HG02588 (cell line): Measurements from ENCODE around the gene GPR27.

Experiments used
- ATAC-seq: cut with Tn5 transposase; IDR thresholded peaks from one replicate; pipeline ENCODE4 v1.9.1; 2021; ENCODE audit warnings: mild to moderate bottlenecking, moderate library complexity; ENCODE audit not compliant: unreplicated experiment

Gene GPR27

GRCh38 chr3:71728632-71729342 lies 24.9 kb upstream of the GPR27 start:
- no peak for ATAC-seq

GRCh38 chr3:71732637-71733036 lies 21.0 kb upstream of the GPR27 start:
- no peak for ATAC-seq

- no peak for ATAC-seq
These were observed 20.3 kb upstream of the GPR27 start for GRCh38 chr3:71733319-71733718.

- no peak for ATAC-seq
These were observed 18.8 kb upstream of the GPR27 start for GRCh38 chr3:71734881-71735280.

- ATAC-seq: no peak
These were observed 11.0 kb upstream of the GPR27 start for GRCh38 chr3:71742621-71743020.

- ATAC-seq: no peak
These were observed 8.9 kb upstream of the GPR27 start for GRCh38 chr3:71744738-71745137.

GRCh38 chr3:71751602-71752001 lies 2.1 kb upstream of the GPR27 start:
- ATAC-seq: no peak

GRCh38 chr3:71752831-71753700 lies 589 bp upstream of the GPR27 start:
- no peak for ATAC-seq

- ATAC-seq: no peak
These were observed 1.1 kb downstream of the GPR27 start for GRCh38 chr3:71754610-71755253.

GRCh38 chr3:71758091-71758490 lies 4.4 kb downstream of the GPR27 start:
- no peak for ATAC-seq

GRCh38 chr3:71759401-71759800 lies 5.7 kb downstream of the GPR27 start:
- ATAC-seq: no peak

- no peak for ATAC-seq
These were observed 6.5 kb downstream of the GPR27 start for GRCh38 chr3:71760140-71760539.

GRCh38 chr3:71763426-71763825 lies 9.8 kb downstream of the GPR27 start:
- no peak for ATAC-seq

GRCh38 chr3:71771126-71771525 lies 17.5 kb downstream of the GPR27 start:
- no peak for ATAC-seq

GRCh38 chr3:71771884-71772283 lies 18.2 kb downstream of the GPR27 start:
- ATAC-seq: no peak

- no peak for ATAC-seq
These were observed 22.9 kb downstream of the GPR27 start for GRCh38 chr3:71776538-71776937.

GRCh38 chr3:71778353-71778752 lies 24.7 kb downstream of the GPR27 start:
- no peak for ATAC-seq

GRCh38 chr3:71779674-71780377 lies 26.2 kb downstream of the GPR27 start:
- ATAC-seq: no peak

- no peak for ATAC-seq
These were observed 26.8 kb downstream of the GPR27 start for GRCh38 chr3:71780430-71780829.

GRCh38 chr3:71783152-71783551 lies 29.5 kb downstream of the GPR27 start:
- no peak for ATAC-seq
